ENCODE results near the gene SUFU.

SUFU gene

GRCh38 chr10:102468683-102469082, 35.1 kb upstream of the SUFU start:
- DNase-seq (ENCODE audit: low read depth, low spot score): no peak
- H3K4me3 ChIP-seq (ENCODE audit: low read depth, low read length): no peak overlapping the region
- in situ Hi-C loops (cut with HindIII; ENCODE audit: low sequenced_read_pairs): no loop called here
- TF ChIP-seq, protein P1, sequence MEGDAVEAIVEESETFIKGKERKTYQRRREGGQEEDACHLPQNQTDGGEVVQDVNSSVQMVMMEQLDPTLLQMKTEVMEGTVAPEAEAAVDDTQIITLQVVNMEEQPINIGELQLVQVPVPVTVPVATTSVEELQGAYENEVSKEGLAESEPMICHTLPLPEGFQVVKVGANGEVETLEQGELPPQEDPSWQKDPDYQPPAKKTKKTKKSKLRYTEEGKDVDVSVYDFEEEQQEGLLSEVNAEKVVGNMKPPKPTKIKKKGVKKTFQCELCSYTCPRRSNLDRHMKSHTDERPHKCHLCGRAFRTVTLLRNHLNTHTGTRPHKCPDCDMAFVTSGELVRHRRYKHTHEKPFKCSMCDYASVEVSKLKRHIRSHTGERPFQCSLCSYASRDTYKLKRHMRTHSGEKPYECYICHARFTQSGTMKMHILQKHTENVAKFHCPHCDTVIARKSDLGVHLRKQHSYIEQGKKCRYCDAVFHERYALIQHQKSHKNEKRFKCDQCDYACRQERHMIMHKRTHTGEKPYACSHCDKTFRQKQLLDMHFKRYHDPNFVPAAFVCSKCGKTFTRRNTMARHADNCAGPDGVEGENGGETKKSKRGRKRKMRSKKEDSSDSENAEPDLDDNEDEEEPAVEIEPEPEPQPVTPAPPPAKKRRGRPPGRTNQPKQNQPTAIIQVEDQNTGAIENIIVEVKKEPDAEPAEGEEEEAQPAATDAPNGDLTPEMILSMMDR (IDR thresholded peaks at IDR 0.05; ENCODE audit: low read depth, low read length): no peak

DNA sequence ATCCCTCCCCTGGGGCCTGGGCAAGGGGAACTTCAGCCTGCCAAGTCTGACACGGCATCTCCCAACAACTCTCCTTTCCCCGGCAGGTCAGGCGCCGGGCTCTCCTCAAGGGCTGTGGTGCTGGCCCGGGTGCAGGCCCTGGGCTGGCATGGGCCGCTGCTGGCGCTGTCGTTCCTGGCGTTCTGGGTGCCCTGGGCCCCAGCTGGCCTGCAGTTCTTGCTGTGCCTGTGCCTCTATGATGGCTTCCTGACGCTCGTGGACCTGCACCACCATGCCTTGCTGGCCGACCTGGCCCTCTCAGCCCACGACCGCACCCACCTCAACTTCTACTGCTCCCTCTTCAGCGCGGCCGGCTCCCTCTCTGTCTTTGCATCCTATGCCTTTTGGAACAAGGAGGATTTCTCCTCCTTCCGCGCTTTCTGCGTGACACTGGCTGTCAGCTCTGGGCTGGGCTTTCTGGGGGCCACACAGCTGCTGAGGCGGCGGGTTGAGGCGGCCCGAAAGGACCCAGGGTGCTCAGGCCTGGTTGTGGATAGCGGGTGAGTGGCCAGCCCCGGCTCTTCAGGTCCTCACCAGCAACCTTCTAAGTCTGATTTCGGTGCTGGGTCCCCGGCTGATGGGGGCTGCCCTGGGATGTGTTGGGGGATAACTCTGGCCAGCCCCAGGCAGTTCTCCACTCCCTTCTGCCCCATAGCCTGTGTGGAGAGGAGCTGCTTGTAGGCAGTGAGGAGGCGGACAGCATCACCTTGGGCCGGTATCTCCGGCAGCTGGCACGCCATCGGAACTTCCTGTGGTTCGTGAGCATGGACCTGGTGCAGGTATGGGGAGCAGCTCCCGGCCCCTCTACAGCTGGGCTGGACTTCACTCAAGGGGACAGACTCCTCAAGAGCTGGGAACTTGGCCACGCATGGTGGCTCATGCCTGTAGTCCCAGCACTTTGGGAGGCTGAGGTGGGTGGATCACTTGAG, 32.9 kb upstream of the SUFU start:
- DNase-seq (ENCODE audit: low read depth, low spot score): no peak
- in situ Hi-C loops (cut with HindIII; ENCODE audit: low sequenced_read_pairs): no loop called here
- no peak overlapping the region for H3K4me3 ChIP-seq (ENCODE audit: low read depth, low read length)
- TF ChIP-seq, protein P1 (IDR thresholded peaks at IDR 0.05; ENCODE audit: low read depth, low read length): no peak

GRCh38 chr10:102473445-102474331, 30.1 kb upstream of the SUFU start:
- no peak for DNase-seq (ENCODE audit: low read depth, low spot score)
- in situ Hi-C loops (cut with HindIII; ENCODE audit: low sequenced_read_pairs): no loop called here
- TF ChIP-seq, protein P1 (IDR thresholded peaks at IDR 0.05; ENCODE audit: low read depth, low read length): no peak
- no peak overlapping the region for H3K4me3 ChIP-seq (ENCODE audit: low read depth, low read length)

DNA sequence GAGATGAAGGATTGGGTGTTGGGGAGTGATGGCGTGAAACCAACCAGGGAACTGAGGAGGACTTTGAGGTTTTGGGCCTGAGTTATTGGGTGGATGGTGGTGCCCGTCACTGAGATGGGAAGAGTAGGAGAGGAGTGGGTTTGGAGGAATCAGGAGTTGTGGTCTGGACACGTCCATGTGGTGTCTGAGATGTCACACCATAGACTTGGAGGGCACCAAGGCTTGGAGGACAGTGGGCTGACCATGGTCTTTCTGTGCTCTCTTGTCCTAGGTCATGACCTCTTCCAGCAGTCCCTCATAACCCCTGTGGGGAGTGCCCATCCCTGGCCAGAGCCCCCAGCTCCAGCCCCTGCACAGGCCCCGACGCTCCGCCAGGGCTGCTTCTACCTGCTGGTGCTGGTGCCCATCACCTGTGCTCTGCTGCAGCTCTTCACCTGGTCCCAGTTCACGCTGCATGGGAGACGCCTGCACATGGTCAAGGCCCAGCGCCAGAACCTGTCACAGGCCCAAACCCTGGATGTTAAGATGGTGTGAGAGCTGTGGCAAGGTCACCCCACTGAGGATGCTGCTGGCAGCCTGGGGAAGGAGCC, 28.2 kb upstream of the SUFU start:
- DNase-seq (ENCODE audit: low read depth, low spot score): no peak
- no peak overlapping the region for H3K4me3 ChIP-seq (ENCODE audit: low read depth, low read length)
- in situ Hi-C loops (cut with HindIII; ENCODE audit: low sequenced_read_pairs): no loop called here
- TF ChIP-seq, protein P1 (IDR thresholded peaks at IDR 0.05; ENCODE audit: low read depth, low read length): no peak

GRCh38 chr10:102476466-102477141, 27.2 kb upstream of the SUFU start:
- TF ChIP-seq, protein P1 (IDR thresholded peaks at IDR 0.05; ENCODE audit: low read depth, low read length): no peak
- H3K4me3 ChIP-seq (ENCODE audit: low read depth, low read length): no peak overlapping the region
- no peak for DNase-seq (ENCODE audit: low read depth, low spot score)
- in situ Hi-C loops (cut with HindIII; ENCODE audit: low sequenced_read_pairs): no loop called here

DNA sequence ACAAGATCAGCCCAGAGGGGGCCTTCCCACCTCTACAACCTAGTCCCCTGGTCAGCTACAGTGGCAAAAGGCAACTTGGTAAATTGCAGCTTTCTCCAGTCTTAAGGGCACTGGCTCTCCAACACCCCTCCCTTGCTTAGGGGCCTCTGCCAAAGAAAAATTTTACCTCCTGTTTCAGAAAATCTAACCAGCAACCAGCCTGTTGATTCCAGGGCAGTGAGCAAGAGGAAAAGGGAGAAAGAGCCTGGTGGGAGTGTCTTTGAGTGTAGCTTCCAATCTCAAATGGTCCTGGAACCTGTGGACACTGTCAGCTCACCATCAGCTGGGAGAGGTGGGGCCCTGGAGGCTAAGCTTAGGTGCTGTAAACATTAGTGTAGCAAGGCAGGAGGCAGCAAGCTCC, 24.1 kb upstream of the SUFU start:
- H3K4me3 ChIP-seq (ENCODE audit: low read depth, low read length): no peak overlapping the region
- DNase-seq (ENCODE audit: low read depth, low spot score): no peak
- TF ChIP-seq, protein P1 (IDR thresholded peaks at IDR 0.05; ENCODE audit: low read depth, low read length): no peak
- in situ Hi-C loops (cut with HindIII; ENCODE audit: low sequenced_read_pairs): no loop called here

Data from astrocyte of the spinal cord (primary cell).